UCSD-AML1 (cell line): Measurements from ENCODE around the gene CYP27B1.

Experiments
- DNase-seq: peaks from one replicate; lab custom pipeline; 2025; ENCODE audit not compliant: unreplicated experiment; lab: John Stamatoyannopoulos, UW

The CYP27B1 gene

GRCh38 chr12:57767305-57767698, 424 bp upstream of the CYP27B1 start:
- no peak for DNase-seq

DNA sequence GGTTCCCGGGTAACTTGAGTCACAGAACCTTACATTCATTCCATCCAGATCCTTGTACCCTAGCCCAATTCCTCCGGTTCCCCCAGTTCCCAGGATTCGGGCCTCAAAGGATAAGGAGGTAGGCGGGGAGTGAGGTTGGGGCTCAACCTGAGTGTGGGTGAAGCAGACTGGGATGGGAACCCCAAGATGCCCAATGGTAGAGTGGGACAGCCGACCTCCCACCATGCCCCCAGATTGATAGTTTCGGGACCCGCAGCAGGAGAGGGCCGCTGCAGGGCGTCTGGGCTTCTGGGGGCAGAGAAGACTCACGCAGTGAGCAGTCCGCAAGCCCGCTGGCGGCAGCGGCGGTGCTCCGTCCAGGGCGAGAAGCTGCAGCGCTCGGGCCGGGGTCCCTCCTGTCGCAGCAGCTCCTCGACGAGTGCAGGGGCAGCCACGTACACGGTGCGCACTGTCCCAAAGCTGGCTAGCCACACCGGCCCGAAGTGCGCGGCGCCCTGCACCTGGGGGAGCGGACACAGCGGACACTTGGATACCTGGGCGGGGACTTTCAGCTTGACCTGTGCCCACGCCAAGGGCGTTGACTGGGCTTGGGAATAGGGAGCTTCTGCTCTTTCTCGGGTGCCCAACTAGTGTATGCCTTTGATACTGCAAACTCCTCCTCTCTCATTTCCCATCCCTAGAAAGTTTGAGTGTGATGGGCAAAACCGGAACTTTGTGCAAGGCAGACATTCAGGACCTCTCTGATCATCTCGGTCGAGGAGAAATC, 997 bp downstream of the CYP27B1 start:
- DNase-seq: no peak

GRCh38 chr12:57765003-57765697, 1.7 kb downstream of the CYP27B1 start:
- peak; percentile 34 for DNase-seq

DNA sequence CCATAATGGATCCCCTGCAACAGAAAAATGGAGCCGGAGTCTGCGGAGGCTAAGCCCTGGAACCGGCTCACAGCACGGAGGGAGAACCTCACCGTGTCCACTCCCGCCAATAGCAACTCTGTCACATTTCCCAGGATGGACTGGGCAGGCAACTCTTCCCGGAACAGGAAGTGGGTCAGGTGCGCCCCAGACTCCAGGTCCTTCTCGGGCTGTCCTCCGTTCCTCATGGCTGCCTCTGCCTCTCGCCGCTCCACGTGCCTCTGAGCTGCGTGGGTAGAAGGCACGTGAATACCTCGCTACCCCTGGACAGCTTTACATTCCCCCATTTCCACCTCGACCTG, 2.2 kb downstream of the CYP27B1 start:
- no peak for DNase-seq

- no peak for DNase-seq
These were observed 2.8 kb downstream of the CYP27B1 start for GRCh38 chr12:57763881-57764661.

GRCh38 chr12:57762463-57762862, 4.4 kb downstream of the CYP27B1 start:
- no peak for DNase-seq

- DNase-seq: no peak
These were observed 5.4 kb downstream of the CYP27B1 start for GRCh38 chr12:57761391-57761998.

DNA sequence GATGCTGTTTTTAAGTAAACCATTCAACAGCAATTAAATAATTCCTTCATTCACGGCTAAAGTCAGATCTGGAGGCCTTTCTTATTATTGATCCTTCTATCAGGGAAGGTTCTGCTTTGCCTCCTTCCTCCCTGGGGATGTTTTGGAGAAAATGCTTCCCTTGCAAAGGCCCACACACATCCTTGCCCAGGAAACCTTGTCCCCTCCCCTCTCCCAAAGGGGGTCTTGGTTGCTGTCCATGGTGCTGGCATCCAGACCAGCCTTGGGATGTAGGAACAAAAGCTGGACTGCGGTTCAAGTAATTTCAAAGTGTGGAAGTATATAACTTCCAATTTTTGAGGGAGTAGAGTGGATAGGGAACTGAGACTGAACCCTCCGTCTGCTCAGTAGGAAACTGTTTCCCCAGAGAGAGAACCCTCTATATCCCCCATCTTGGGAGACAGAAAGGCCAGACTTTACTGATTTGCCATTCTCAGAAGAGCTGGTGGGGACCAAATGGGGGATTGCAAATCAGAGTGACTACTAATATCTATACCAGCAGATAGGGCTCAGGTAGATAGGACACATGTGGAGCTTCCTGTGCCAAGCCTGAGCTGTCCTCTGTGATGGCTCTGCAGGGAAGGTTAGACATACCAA, 6.4 kb downstream of the CYP27B1 start:
- DNase-seq: no peak

DNA sequence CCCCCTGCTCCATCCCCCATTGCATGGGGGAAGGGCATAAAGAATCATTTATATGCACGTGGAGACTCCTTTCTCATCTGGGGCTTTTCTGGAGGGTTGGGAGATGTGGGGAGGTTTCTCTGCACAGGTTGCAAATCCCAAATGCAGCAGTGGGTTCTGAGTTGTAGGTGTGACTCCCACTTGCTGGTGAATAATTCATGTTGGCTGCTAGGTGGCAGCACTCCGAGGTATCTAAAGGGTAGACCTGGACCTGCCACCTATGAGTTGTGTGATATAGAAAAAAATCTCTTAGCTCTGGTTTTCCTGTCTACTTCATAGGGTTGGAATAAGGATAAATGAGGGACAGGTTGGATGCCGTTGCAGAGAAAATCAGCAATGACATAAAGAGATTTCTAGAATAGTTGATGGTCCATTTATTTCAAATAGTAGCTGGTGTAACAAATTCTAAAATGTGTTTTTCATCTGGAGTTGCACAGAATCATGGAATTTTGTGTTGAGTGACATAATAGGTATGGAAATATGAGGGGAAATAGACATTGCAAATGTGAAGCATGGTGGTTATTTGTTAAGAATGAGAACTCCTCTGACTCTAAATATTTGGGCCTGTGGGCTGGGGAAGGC, 7.4 kb downstream of the CYP27B1 start:
- DNase-seq: no peak

GRCh38 chr12:57758552-57759359, 8.1 kb downstream of the CYP27B1 start:
- no peak for DNase-seq

DNA sequence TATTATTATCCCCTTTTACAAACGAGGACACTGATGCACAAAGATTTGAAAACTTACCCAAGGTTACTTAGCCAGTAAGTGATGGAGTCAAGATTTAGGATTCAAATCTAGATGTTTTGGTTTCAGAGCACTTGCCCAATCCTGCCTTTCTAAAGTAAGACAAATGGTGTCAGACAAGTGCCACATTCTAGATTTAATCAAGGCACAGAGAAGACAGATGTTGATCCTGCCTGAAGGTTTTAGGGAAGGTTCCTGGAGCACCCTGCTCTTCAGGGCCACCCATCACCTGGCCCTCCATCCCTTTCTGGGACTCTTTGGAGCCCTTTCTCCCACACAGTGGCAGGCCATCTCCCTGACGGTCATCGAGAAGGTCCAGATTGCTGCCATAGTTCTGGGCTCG, 9.1 kb downstream of the CYP27B1 start:
- DNase-seq: no peak

DNA sequence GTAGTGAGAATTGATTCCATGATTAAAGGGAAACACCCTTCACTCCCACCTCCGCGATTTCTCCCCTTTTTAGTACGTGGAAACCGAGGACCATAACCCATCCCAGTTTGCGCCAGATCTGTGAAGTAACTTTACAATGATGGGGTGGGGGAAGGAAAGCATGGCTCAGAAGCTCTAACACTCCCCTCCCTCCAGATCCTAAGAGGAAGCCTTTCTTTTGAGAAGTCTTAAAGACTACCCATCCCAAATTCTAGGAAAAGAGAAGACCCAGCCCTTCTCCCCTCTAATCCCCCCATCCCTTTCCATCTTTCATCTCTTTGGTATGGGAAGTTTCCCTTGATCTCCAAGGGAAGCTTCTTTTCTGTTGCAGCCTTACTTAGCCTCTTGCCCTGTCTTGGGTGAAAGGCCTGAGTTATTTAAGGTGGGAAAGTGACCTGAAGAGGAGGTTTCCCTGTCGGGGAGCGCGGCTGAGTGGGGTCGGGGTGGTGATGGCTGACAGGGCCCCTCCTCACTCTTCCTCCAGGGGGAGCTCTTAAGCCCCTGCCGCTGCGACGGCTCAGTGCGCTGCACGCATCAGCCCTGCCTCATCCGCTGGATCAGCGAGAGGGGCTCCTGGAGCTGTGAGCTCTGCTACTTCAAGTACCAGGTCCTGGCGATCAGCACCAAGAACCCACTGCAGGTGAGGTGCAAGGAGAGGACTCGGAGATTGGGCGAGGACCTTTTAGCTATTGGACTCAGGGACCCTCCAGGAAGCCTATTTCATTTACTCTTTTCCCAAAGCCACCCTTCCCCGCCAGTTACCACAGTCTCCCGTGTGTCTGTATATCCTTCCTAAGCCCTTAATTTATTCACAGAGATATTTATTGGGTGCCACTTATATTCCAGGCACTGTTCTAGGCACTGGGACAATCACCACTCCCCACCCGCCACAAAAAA, 10.2 kb downstream of the CYP27B1 start:
- peak; percentile 71 for DNase-seq

DNA sequence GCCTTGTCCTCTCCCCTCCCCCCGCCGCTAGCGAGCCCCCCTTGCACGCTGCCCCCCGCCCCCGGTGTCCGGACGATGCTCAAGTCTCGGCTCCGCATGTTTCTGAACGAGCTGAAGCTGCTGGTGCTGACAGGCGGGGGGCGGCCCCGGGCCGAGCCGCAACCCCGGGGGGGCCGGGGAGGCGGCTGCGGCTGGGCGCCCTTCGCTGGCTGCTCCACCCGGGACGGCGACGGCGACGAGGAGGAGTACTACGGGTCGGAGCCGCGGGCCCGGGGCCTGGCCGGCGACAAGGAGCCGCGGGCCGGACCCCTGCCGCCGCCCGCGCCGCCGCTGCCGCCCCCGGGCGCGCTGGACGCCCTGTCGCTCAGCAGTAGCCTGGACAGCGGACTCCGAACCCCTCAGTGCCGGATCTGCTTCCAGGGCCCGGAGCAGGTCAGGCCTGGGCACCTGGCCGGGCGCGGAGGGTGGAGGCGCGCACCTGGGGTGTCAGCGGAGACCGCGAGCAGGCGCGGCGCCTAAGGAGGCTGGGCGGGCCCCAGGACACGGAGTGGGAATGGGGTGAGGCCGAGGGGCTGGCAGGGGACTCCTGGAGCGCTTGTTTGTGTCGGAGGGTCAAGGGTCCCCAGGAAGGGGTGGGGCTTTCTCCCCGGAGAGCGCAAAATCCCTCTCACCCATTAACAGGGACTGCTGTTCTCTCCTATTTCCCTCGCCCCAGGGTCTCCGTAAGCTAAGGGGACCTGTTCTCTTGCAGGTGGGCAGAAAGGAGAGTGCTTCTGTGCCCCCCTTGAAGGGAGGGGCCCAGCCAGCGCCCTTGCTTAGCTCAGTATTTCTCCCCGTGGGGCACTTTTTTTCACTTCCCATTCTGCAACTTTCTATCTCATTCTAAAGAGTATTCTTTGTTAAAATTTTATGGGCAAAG, 11.2 kb downstream of the CYP27B1 start:
- peak; percentile 15 for DNase-seq

- no peak for DNase-seq
These were observed 11.8 kb downstream of the CYP27B1 start for GRCh38 chr12:57755194-57755453.

DNA sequence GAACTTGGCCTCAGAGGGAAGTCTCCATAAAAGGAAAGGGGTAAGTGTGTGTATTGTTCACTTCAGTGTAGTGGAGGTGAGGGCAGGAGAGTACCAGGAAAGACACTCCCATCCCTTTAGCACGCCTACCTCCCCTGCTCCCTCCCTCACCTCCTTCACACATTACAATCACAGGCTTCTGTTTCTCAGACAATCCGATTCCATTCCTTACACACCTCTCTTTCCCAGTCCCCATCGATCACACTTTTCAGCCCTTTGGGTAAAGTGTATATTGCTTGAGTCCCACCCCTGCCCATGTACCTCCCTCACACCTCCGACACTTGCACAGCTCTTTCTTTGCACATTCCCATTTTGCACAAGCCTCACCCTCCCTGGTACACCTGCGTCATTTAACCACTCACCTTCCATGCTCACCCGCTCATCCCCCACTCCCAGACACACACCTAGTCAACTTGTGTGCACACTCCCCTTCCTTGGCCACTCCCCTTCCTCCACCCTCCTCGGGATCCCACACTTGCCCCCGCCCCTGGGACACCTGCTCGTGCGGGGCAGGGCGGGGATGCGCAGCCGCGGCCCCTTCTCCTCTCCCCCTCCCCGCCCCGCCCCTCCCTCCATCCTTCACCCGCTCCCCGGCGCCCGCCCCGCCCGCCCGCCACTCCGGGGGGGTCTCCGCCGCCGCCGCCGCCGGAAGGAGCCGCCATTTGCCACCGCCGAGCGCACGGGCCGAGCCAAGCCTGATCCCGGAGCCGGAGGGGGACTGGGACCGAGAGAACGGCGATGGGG, 12.3 kb downstream of the CYP27B1 start, which contains the start of gene MARCHF9:
Gene MARCHF9, plus strand, starts transcription at position 693 of the 783 bp plus-strand sequence. CDS start 426 bp downstream, outside the sequence.
- peak; percentile 52 for DNase-seq

DNA sequence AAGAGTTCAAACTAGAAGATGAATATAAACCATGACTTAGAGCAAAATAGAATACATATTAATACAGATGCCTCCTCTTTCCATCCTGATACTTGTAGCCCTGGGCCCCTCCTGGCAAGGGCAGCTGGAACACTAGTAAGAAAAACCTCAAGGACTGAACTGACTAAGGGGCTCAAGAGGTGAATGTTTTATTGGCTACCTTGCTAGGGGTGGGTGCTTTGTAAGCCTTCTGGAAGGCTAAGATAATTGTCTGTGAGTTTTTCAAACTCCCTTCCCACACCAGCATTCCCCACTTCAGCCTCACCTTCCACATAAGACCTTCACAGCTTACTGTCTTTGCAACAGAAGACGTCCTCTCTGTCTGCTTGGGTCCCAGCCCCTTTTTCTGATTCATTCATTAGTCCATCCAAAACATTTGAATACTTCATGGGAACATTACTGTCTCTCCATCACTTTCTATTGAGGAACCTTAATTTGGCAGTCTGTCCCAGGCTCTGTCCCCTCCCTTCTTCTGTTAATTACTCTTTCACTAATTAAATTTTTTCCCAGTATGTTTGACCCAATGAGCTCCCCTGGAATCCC, 13.0 kb downstream of the CYP27B1 start:
- no peak for DNase-seq

DNA sequence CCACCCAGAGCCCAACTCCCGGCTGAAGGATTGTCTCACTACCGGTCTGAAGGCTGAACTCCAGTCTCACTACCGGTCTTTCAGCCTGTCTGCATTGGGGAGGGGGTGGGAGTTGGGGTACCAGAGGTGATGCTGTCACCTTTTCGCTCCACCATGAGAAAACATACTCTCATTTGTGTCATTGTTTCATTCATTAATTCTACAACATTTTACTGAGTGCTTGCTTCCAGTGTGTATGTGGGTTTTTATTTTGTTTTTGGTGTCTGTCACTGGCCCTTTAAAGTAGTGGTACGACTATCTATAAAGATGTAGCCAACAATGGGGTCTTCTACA, 14.2 kb downstream of the CYP27B1 start:
- no peak for DNase-seq
